ENCODE results near the gene HS6ST1.
"Not testable (repeated sequence)": the region's sequence is repeated elsewhere in the genome, so short reads cannot be mapped to it uniquely, and the experiment has no call there.

The HS6ST1 gene

GRCh38 chr2:128280901-128281321 is 37.8 kb downstream of the HS6ST1 start:
- no peak for DNase-seq

DNA sequence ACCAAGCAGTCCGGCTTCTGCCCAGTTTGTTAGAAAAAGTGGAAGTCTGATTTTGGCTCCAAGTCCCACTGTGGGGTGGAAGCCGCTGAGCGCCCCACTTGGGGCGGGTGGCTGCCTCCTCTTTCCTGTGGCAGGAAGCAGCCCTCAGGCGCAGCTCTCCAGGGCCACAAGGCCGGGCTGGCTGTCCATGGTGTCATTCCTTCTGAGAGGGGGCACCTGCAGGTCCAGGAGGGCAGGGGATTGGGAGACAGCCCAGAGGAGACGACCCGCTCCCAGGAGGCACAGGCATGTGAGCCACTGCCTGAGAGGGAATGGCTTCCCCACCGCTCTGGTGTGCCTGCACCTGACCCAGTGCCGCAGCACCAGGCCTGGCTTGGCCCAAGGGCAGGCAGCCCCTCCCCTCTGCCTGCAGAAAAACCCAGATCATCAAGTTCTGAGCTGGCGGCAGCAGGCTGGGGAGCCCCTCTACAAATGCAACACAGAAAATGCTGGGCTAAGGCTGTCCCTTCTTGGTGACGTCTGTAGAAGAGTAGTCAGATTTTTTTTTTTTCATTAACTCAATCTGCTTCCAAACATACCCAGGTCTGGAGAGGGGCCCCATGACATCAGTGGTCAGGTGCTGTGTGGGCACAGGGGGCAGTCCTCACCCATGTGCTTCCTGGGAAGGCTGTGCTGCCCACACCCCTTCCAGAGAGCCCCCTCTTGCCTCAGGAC is 38.4 kb downstream of the HS6ST1 start:
- DNase-seq, result no peak

DNA sequence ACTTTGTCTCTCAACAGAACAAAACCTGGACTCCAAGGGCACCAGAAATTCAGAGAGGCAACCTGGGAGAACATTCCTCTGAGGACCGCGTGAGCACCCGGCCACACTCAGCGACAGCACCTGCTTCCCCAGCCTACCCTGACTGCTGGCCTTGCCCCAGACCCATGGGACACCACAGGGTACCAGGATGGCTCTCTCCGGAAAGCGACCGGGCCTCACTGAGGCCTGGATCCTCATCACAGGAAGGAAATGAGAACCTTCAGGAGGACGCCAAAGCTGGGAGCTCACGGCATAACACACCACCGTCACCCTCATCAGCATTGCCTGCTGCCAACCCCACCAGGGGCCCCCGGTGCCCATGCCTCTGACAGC is 38.9 kb downstream of the HS6ST1 start:
- DNase-seq, result no peak

GRCh38 chr2:128279009-128279408 is 39.7 kb downstream of the HS6ST1 start:
- no peak for DNase-seq

GRCh38 chr2:128277961-128278681 is 40.5 kb downstream of the HS6ST1 start:
- peak; percentile 62 for DNase-seq

- no peak for DNase-seq
These were observed 41.6 kb downstream of the HS6ST1 start for GRCh38 chr2:128276878-128277675.

DNA sequence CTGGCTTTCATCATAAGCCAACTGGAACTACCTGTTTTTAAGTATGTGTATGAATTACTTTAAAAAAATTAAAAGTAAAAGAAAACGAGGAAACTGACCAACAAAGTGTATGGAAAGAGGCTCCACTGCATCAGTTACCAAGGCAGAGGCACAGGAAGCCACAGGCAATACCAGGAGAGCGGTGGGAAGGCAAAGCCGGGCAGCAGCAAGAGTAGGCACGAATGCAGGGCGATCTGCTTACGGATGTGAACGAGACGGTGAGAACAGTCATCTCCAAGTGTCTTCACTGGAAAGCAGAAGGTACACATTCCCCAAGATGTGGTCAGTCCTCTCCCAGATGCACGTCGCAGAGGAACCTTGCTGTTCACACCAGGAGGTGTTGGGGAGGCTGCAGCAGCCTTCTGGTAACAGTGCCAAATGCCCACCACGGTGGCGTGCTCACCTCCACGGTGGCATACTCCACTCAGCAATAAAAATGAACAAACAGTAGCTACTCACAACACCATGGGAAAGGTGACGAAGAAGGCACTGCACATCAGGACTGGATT is 43.1 kb downstream of the HS6ST1 start:
- DNase-seq, result no peak

GRCh38 chr2:128274218-128274617 is 44.5 kb downstream of the HS6ST1 start:
- DNase-seq, result no peak

DNA sequence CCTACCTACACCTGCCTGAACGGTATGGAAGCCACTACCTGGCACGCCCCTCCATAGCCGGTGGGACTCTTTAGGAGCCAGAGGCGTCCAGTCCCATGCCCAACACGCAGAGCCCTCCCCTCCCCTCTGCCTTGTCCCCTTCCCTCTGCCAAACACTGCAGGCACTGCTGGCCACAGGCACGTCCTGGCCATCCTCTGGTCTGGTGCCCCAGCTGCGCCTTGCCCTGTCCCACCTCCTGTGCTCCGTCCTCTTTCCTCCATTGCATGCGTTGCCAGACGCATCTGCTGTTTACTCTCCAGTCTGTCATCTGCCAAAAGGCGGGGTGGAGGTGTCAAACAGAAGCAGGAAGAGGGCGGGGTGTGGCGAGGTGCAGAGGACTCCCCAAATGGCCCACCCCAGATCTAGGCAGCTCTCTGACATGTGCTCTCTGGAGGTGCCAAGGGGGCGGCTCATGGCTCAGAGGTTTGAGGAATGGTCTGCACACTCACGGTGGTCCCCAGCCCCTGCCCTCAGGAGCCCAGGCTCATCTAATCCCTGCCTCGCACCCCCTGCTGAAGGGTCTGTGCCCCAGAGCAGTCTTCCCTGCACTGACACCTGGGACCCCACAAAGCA is 45.1 kb downstream of the HS6ST1 start:
- DNase-seq, result no peak

DNA sequence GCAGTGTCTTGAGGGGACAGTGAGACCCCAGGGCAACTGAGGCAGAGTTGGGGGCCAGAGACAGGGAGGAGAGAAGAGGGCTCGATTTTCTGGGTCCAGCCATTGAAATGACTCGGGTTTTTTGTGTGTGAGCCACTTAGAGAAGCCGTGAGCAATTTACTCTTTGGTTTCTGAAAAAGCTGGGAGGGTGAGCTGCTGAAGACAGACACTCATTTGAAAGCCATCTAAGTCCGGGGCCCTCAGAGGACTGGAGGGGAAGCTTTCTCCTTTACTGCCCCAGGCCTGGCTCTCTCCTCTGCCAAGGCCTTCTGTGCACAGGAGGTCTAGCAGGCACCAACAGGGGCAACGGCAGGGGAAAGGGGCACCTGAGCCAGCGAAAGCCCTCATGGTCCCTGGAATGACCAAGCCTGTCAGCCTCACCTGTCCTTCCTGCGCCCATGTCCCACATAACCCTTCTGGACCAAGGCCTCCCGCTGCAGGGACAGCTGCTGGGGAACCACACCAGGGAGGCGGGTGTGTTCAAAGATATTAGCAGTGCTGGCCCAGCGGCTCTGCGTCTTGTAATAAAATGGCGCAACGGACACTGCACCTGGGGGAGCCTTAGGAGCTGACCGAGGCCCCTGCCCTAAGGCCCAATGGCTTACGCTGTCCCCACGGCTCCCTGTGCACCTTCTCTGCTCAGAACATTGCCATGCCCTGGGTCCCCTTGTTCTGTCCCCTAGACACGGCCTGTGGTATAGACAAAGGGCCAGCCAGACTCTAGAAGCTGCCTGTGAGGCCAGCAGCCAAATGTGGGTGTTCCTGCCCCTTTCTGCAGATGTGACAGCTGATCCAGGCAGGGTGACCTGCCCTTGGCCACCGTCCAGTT is 45.8 kb downstream of the HS6ST1 start:
- DNase-seq, result no peak

GRCh38 chr2:128271911-128272600 is 46.6 kb downstream of the HS6ST1 start:
- DNase-seq, result no peak

DNA sequence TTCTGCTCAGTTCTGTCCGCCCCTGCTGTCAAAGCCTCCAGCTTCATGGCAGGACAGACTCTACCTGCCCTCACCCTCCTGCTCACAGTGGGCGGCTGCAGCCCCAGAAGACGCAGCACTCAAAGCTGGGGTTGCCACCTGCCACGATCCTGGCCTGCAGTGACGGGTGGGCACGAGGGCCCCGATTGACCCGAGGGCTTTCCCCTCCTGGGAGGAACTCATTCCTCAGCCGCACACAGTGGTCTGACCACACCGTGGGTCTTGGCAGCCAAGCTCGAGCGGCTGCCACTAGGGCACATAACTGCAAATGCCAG is 47.1 kb downstream of the HS6ST1 start:
- no peak for DNase-seq

- DNase-seq, result no peak
These were observed 47.7 kb downstream of the HS6ST1 start for GRCh38 chr2:128270672-128271596.

GRCh38 chr2:128269990-128270671 is 48.5 kb downstream of the HS6ST1 start:
- DNase-seq, result no peak

- DNase-seq, result no peak
These were observed 49.3 kb downstream of the HS6ST1 start for GRCh38 chr2:128269063-128269989.

- not testable (repeated sequence) for DNase-seq
These were observed 50.1 kb downstream of the HS6ST1 start for GRCh38 chr2:128268611-128269010.

DNA sequence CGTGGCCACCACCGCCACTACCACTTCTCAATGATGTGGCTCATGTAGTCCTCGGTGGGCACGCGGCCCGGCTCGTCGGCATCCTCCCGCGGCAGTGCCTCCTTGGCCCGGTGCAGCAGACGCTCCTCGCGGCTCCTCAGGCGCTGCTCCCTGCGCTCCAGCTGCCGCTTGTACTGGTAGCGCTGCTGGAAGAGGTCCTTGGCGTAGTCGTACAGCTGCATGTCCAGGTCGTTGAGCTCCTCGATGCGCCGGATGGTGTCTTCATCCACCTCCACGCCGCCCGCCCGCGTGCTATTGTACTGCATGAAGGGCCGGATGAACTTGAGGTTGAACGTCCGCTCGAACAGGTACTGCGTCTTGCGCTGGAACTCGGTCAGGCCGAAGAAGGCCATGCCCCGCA is 50.5 kb downstream of the HS6ST1 start:
- not testable (repeated sequence) for DNase-seq

DNA sequence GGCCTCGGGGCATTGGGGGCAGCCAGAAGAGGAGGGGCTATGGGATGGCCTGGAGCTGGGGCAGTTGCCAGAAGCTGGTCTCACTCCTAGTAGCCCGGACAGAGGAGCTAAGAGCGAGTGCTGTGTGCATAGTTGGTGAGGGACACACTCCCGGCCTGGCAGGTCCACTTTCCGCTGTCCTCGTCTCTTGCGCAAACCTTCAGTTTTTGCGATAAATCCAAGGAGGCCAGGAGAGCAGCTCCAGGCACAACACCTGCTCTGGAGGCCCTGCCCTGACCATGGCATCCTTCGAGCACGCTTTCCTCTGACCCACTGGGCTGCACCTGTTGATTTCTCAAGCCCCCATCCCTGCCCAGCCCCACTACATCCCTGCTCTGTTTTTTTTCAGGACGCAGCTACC is 51.0 kb downstream of the HS6ST1 start:
- not testable (repeated sequence) for DNase-seq

GRCh38 chr2:128267197-128267596 is 51.5 kb downstream of the HS6ST1 start:
- DNase-seq, result not testable (repeated sequence)

Measured in eye (tissue), 1 donor.